DMS53 treated with DMSO at 0.1 percent for 48 hours (cell line): ENCODE data around the gene LCN9.
A peak's percentile ranks its signal among the peaks of the same experiment; 100 is the strongest.
"Not testable (repeated sequence)": the region's sequence is repeated elsewhere in the genome, so short reads cannot be mapped to it uniquely, and the experiment has no call there.

Source experiments
- DNase-seq: peaks from one replicate; lab custom pipeline; 2025; ENCODE audit not compliant: unreplicated experiment; lab: John Stamatoyannopoulos, UW

Gene LCN9, protein sequence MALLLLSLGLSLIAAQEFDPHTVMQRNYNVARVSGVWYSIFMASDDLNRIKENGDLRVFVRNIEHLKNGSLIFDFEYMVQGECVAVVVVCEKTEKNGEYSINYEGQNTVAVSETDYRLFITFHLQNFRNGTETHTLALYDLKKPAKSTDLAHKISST

GRCh38 chr9:135662758-135663450, at the start of gene LCN9:
Gene LCN9, plus strand, starts transcription at chr9:135663309. Its CDS starts 13 bp downstream, at chr9:135663322.
- DNase-seq: no peak

GRCh38 chr9:135613946-135614805, 48.9 kb upstream of the LCN9 start:
- no peak for DNase-seq

GRCh38 chr9:135614821-135615665, 48.1 kb upstream of the LCN9 start:
- no peak for DNase-seq

GRCh38 chr9:135615666-135616618, 47.2 kb upstream of the LCN9 start:
- DNase-seq: no peak

- DNase-seq: peak; percentile 15
These were observed 46.2 kb upstream of the LCN9 start for GRCh38 chr9:135616619-135617537.

- DNase-seq: no peak
These were observed 45.6 kb upstream of the LCN9 start for GRCh38 chr9:135617538-135617900.

DNA sequence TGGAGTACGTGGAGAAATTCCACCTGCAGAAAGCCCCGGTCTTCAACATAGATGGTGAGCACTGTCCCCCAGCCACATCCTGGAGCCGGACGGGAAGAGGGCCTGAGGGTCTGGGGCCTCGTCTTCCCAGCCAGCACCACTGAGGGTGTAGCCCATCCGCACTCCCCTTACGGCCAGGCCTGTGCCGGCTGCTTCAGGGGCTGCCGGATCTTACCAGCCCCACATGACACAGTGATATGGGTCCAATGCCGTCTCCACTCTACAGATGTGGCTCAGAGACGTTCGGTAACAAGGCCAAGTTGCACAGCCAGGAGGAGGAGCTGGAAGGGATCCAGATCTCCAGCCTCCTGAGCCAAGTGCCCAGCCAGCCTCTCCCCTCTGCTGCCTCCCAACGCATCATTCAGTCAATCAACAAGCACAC, 45.1 kb upstream of the LCN9 start:
- no peak for DNase-seq

- no peak for DNase-seq
These were observed 44.1 kb upstream of the LCN9 start for GRCh38 chr9:135618866-135619598.

GRCh38 chr9:135619599-135619886, 43.6 kb upstream of the LCN9 start:
- DNase-seq: no peak

DNA sequence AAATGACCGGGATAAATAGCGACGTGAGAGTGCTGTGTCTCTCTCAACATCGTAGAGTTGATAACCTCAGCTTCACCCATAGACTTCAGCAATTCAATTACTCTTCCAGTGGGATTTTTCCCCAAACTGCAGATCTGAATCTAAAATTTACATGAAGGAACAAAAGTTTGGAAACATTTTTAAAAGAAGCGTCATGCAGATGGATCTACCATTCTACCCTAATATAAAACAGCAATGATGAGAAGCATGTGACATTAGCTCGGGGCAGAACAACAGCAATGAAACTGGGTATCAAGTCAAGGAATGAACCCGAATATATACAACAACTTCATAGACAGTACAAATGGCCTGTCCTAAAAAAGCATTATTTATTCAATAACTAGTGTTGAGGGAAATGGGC, 42.6 kb upstream of the LCN9 start:
- DNase-seq: no peak

- DNase-seq: no peak
These were observed 40.6 kb upstream of the LCN9 start for GRCh38 chr9:135622415-135623020.

- no peak for DNase-seq
These were observed 38.8 kb upstream of the LCN9 start for GRCh38 chr9:135624282-135624681.

DNA sequence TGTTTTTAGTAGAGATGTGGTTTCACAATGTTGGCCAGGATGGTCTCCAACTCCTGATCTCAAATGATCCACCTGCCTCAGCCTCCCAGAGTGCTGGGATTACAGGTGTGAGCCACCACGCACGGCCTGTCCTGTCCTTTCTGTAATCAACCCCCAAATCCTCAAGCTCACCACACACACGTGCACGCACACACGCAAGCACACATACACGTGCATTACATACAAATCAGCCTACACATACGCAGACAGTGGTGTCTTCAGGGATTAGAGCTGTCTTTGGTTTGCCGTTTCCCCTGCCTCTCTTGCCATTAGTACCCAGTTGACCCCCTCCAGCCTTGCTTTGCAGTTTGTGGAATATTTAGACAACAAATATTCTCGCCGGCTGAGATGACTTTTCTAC, 30.3 kb upstream of the LCN9 start:
- DNase-seq: no peak

DNA sequence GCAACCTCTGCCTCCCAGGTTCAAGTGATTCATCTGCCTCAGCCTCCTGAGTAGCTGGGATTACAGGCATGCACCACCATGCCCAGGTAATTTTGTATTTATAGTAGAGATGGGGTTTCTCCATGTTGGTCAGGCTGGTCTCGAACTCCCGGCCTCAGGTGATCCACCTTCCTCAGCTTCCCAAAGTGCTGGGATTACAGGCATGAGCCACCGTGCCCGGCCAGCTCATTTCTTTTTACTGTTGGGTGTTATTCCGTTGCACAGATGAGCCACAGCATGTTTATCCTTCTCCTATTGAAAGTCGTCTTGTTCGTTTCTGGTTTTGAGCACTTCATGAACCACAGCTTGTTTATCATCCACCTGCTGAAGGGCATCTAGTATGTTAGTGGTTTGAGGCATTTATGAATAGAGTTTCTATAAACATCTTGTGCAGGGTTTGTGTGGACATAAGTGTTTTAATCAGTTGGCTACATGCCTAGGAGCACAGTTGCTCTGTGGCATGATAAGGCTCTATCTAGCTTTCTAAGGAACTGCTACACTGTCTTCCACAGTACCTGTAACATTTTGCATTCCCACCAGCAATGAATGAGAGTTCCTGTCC, 26.1 kb upstream of the LCN9 start:
- DNase-seq: not testable (repeated sequence)

DNA sequence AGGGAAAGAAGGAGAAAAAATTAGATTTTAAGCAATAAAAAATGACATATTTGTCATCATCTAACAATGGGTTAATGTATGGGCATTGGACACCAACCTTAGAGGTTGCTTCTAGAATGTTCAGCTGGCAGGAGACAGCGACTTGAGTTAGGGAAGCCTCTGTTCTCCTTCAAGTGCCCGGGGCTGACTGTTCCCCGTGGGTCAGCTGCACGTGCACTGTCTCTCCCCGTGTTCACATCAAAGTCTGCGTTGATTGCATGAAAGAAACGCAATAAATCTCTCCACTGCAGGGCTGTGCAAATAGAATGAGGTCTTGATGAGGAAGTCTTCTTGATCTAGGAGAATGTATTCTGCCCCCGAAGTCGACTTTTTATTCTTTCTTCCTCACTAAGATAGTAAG, 23.9 kb upstream of the LCN9 start, which contains the start of gene GLT6D1:
GLT6D1 (minus strand) TSS at position 345 of the 400 bp plus-strand sequence. CDS start 353 bp downstream, outside the sequence.
- no peak for DNase-seq

- no peak for DNase-seq
These were observed 22.1 kb upstream of the LCN9 start for GRCh38 chr9:135641047-135641446.

GRCh38 chr9:135641745-135642144, 21.4 kb upstream of the LCN9 start:
- DNase-seq: no peak
